Fibroblast of the conjunctiva (primary cell): ENCODE data around the gene CSTPP1.

Experiments used
- DNase-seq: peaks from one replicate; pipeline ENCODE4 v3.0.0-alpha.2; 2010; ENCODE audit warnings: low read depth

Gene CSTPP1, protein sequence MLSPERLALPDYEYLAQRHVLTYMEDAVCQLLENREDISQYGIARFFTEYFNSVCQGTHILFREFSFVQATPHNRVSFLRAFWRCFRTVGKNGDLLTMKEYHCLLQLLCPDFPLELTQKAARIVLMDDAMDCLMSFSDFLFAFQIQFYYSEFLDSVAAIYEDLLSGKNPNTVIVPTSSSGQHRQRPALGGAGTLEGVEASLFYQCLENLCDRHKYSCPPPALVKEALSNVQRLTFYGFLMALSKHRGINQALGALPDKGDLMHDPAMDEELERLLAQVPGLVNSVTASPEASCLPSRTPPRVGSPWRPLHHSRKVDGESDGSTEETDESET

GRCh38 chr11:46936138-46937110, at the start of gene CSTPP1:
TSS of gene CSTPP1 (plus strand) at chr11:46936761. CDS start at chr11:46936806, 45 bp downstream.
- peak; percentile 85 for DNase-seq

- no peak for DNase-seq
Measured at GRCh38 chr11:46888636-46889035, 47.9 kb upstream of the CSTPP1 start.

GRCh38 chr11:46889251-46889650, 47.3 kb upstream of the CSTPP1 start:
- DNase-seq, result no peak

DNA sequence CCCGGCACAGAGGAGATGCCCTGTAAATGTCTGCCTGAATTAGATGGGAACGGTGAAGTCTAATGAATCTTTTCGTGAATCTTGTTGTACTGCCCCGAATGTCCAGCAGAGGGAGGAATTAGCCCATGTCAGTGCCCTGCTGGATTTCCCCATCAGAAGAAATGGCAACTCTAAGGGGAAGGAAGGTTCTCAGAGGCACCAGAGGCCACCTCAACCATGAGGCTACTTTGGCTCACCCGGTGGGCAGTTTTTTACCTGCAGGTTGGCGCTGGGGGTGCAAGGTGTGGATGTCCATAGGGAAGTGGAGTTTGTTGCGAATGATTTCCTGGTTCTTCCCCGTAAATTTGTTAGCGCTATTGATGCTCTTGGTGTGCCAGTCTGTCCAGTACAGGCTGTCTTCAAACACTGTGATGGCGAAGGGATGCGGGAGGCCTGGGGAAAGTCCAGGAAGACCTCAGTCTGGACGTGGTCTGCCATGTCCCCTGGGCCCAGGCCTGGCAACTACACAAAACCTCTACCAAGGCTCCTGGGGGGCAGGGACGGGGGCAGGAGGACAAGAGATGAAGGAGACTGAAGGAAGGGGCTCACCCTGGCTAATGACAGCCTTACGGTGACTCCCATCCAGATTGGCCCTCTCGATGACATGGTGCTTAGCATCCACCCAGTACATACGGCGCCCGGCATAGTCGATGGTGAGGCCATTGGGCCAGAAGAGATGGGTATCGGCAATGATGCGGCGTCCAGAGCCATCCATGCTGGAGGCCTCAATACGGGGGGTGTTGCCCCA, 46.7 kb upstream of the CSTPP1 start:
- peak; percentile 47 for DNase-seq

GRCh38 chr11:46890665-46891064, 45.9 kb upstream of the CSTPP1 start:
- DNase-seq, result no peak

GRCh38 chr11:46892109-46892508, 44.5 kb upstream of the CSTPP1 start:
- DNase-seq, result no peak

DNA sequence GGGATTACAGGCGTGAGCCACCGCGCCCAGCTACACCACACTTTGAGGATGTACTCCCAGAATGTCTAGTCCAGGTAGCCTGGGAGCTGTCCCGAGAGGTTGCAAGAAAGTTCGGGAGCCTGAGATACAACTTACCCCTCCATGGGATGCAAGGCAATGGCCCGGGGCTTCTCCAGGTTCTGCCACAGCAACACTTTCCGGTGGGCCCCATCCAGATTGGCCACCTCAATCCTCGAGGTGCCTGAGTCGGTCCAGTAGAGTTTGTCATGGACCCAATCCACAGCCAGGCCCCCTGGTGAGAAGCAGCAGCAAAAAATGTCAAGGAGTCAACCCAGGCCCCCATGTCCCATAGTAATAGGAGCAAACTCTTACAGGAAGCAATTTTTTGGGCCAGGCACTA, 43.7 kb upstream of the CSTPP1 start:
- no peak for DNase-seq

- no peak for DNase-seq
Measured at GRCh38 chr11:46894506-46894905, 42.1 kb upstream of the CSTPP1 start.

GRCh38 chr11:46894961-46895360, 41.6 kb upstream of the CSTPP1 start:
- no peak for DNase-seq

DNA sequence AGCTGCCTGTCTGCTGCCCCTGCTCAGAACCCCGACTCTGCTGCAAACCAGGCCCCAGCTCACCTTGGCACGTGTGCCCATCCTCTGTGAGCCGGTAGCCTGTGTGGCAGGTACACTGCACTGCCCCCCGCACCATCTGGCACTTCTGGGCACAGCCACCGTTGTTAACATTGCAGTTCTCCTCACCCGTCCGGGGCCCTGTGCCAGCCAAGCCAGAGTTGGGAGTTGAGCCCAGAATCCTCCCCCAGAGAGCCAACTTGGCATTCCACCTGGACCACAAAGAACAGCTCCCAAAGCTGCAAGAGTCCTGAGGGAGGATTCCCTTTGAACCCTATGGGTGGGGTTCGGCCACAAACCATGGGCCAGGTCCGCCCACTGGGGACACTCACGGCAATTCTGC, 40.7 kb upstream of the CSTPP1 start:
- no peak for DNase-seq

- no peak for DNase-seq
Measured at GRCh38 chr11:46896719-46897406, 39.7 kb upstream of the CSTPP1 start.

- no peak for DNase-seq
Measured at GRCh38 chr11:46898396-46899095, 38.0 kb upstream of the CSTPP1 start.

GRCh38 chr11:46899501-46900025, 37.0 kb upstream of the CSTPP1 start:
- no peak for DNase-seq

DNA sequence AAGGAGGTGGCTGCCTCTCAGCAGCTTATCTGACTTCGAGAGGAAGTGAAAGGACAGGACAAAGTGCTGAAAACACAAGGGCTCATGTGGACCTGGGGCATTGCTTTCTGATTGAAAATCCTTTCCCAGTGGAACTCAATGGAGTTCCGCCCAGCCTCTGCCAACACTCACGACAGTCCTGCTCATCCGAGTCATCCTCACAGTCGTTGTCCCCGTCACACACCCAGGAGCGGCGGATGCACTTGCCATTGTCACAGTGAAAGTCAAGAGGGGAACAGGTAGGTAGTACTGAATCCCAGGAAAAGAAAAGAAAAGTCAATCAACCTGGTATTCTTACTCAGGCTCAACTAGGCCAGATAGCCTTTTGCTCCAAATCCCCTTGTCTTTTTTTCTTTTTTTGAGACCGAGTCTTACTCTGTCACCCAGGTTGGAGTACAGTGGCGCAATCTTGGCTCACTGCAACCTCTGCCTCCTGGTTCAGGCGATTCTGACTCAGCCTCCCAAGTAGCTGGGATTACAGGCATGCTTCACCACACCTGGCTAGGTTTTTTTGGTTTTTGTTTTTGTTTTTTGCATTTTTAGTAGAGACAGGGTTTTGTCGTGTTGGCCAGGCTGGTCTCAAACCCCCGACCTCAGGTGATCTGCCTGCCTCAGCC, 36.3 kb upstream of the CSTPP1 start:
- no peak for DNase-seq

DNA sequence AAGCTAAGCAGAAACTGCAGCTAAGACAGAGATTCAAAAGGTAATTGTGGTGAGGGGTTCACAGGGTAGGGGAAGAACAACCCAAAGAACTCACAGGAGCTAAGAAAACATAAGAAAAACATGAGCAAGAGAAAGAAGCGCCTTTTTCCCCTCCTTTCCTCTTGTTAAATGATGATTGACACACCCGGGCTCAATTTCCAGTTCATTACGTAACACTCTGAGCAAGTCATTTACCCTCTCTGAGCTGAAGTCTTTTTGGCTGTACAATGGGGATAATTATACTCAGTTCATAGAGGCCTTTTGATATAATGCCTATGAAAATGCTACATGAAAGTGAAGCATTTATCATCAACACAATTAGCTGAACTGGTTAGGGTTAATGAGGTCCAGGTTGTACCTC, 35.4 kb upstream of the CSTPP1 start:
- DNase-seq, result no peak

GRCh38 chr11:46902694-46903093, 33.9 kb upstream of the CSTPP1 start:
- DNase-seq, result no peak

DNA sequence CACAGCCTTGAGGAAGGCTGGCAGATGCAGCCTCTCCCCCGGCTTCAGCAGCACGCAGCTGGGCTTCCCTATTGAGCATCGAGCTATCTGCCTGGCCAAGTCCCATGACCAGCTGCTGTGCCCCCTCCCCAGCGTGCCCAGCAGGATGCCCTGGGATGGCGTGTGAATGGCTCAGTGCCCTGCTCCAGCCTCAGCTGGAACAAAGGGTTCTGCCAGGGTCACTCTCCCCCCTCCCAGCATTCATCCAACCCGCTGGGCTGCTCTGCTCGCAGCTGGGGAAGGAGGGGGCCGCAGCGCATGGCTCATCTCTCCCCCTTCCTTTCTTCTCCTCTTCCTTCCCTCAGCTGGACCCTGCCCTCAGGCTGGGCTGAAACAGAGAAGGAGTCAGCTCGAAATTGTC, 32.7 kb upstream of the CSTPP1 start:
- DNase-seq, result no peak

GRCh38 chr11:46905806-46906205, 30.8 kb upstream of the CSTPP1 start:
- DNase-seq, result no peak

- no peak for DNase-seq
Measured at GRCh38 chr11:46906609-46907041, 29.9 kb upstream of the CSTPP1 start.

DNA sequence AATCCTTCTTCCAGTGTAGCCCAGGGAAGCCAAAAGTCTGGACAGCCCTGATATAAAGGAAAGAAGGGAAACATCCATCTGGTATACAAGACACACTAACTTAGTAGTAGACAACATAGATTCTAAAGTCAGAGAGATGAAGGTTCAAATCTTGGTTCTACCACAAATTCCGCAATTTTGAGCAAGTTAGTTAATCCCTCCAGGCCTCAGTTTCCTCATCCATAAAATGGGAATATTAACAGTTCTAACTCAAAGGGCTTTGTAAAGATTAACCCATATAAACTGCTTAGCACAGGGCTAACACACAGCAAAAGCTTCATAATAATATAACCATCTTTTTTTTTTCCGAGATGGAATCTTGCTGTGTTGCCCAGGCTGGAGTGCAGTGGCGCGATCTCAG, 29.0 kb upstream of the CSTPP1 start:
- DNase-seq, result no peak
